Esophagus mucosa (tissue), 1 donor: ENCODE measurements around the gene SLC12A5. TPM values are rescaled to one million over a fixed set of nuclear protein-coding genes. Genes with fewer than 3 reads are reported as not detected.

Experiments used
- ATAC-seq: fragments of 200-7000 bp; cut with Tn5 transposase; one replicate; pipeline ENCODE4 v1.9.1; 2020
- total RNA-seq: library from RNA; stranded (reverse); gene quantifications from one replicate; pipeline ENCODE4 v1.2.4, GENCODE V29; 2023
- donor health status: DM: yes; HTN: yes; CAD: no.

The SLC12A5 gene
- total RNA-seq, 1 donor from 2014 or later, result not detected

DNA sequence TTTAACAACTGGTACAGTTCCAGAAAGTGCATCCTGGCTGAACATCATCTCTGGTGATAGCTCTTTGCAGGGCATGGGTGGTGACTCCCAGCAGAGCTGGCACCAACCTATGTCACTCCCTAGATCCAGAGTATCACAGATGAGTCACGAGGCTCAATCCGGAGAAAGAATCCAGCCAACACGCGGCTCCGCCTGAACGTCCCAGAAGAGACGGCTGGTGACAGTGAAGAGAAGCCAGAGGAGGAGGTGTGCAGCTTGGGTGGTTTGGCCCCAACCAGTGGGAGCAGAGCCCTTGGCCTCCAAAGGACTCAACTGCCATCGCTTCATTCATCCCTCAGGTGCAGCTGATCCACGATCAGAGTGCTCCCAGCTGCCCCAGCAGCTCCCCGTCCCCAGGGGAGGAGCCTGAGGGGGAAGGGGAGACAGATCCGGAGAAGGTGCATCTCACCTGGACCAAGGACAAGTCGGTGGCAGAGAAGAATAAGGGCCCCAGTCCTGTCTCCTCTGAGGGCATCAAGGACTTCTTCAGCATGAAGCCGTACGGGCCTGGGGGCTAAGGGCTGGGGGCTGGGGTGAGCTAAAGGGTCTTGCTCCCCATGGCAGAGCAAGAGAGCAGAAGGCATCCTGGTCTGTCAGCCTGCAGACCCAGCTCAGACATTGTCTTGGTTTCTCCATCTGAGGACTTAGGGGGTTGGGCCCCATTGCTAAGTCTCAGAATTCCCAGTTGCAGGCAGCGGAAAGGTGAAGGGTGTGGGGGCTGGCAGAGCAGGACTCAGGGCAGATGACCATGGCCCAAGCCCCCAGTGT lies 27.2 kb downstream of the SLC12A5 start:
- ATAC-seq, result no peak

DNA sequence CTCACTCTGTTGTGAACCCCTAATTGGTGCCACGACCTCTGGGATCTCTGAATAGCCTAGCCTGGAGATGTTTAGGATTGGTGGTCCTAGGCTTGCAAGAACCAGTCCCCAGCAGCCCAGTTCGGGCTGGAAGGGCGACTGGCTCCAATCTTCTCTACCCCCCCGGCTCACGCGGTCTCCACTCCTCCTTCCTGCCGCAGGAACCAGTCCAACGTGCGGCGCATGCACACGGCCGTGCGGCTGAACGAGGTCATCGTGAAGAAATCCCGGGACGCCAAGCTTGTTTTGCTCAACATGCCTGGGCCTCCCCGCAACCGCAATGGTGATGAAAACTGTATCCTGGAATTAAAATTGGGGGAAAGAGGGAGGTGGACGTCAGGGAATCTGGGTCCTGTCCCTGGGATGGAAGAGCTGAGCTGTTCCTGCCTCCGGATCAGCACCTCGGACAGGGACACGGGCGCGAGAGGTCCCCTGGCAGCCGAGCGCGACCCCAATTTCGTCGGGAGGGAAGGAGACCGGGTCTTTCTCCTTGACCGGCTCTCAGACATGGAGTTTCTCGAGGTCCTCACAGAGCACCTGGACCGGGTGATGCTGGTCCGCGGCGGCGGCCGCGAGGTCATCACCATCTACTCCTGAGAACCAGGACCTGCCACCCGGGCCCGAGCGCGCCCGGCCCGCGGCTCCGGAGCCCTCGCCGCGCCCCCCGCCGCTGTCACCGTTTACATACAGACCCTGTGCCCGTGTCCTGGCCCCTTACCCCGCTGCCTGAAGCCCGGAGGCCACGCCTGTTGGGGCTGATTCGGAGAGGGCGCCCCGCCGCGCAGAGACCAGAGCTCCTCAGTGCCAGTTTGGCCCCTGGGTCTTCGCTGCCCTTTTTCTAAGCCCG lies 28.2 kb downstream of the SLC12A5 start:
- no peak for ATAC-seq

GRCh38 chr20:46057856-46058598 lies 29.0 kb downstream of the SLC12A5 start:
- peak; percentile 34 for ATAC-seq

DNA sequence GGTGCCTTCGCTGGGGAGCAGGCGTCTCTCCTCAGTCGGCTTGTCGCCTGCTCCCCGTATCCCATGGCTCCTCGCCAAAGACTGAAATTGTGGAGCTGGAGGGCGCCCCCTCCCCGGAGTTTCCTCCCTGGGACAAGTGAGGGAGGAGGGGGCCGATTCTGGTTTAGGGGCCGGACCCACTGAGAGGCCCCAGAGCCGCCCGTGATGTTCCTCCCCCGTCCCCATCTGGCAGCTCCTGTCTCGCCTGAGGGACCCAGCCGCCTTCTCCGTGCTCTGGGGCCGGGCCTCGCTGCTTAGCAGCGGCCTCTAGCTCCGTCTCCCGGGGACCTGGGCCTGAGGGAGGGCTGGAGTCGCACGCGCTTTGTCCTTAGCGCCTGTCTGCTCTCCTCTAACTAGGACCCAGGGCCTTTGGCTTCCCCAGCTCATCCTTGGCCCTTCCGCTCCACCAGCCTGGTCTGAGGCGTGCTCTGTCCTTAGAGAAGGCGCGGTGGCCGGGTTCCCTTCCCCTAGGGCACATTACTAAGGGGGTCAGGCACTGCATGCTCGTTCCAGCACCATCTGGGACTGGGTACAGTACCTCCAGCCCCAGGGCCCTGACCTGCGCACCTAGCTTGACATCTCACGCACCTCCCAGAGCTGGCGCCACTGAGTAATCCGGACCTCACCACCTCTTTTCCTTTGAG lies 29.7 kb downstream of the SLC12A5 start:
- peak; percentile 12 for ATAC-seq

GRCh38 chr20:46060301-46060881 lies 31.4 kb downstream of the SLC12A5 start:
- ATAC-seq, result no peak

GRCh38 chr20:46060975-46061374 lies 32.0 kb downstream of the SLC12A5 start:
- ATAC-seq, result no peak

DNA sequence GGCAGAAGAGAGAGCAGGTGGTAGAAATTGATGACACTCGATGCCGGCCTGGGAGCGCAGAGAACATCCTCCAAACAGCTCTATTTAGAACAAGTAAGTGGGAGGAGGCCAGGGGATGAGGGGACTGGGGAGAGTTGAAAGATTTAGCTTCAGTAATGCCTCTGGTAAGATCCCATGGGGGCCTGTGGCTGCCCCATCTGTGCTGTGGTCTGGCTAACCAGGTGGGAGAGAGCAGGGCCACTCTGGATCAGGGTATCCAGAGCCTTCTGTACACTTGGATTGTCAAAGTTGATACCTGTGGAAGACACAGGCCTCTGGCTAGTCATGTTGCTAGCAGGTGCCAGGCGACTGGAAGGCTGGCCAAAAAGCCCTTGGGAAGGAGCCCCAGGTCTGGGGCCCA lies 33.1 kb downstream of the SLC12A5 start:
- no peak for ATAC-seq

DNA sequence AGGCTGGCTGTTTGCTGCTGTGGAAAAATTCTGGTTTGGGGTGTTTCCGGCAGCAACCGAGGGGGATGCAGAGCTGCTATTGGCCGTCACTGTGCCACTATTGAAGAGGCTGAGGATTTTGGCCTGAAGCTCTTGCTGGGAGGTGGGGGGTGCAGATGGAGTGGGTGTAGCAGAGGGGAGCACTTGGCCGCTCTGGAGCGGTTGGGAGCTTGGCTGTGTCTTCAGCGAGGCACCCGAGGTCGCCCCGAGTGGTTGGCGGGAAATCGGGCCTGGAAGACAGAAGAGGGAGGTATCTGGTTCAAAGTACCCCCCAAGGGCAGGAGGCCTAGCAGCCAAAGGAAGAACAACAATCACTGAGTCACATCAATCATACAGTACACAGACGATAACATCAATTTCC lies 33.6 kb downstream of the SLC12A5 start:
- ATAC-seq, result no peak

- ATAC-seq, result no peak
Measured at GRCh38 chr20:46063151-46063550, 34.1 kb downstream of the SLC12A5 start.

- no peak for ATAC-seq
Measured at GRCh38 chr20:46063652-46064054, 34.6 kb downstream of the SLC12A5 start.

GRCh38 chr20:46065006-46065405 lies 36.0 kb downstream of the SLC12A5 start:
- no peak for ATAC-seq

- no peak for ATAC-seq
Measured at GRCh38 chr20:46065691-46066090, 36.7 kb downstream of the SLC12A5 start.

GRCh38 chr20:46070215-46070900 lies 41.3 kb downstream of the SLC12A5 start:
- ATAC-seq, result no peak

DNA sequence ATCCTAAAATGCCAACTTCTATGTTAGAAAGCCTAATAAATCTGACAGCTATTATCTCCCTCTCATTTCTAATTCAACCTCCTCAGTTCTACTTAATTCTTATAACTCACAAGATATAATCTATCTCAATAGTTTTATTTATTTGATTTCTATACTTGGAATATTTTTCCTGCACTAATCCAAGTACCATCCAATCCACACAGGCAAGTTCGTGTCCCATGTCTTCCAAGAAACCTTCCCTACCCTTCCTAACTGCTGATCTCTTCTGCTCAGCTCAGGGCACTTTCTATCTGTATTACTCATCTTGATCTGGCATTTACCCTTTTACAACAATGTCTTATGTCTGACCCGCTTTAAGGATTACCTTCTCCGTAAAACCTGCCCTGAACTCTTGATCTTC lies 42.6 kb downstream of the SLC12A5 start:
- peak; percentile 45 for ATAC-seq

DNA sequence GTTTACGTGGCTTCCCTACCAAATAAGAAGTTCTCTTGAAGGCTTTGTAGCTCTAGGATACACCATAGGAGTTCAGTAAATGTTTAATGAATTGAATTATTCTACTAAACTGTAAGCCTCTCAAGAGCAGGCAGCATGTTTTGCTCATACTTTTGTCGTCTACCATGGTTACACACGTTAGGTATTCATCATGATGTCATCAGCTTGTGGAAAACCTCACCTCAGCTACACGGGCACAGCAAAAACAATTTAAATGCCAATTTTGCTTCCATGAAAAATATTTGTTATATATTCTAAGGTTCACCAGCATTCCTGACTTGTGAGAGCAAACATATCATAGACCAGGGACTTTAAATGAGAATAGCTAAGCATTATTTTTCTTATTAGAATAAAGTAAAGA lies 44.0 kb downstream of the SLC12A5 start:
- no peak for ATAC-seq

DNA sequence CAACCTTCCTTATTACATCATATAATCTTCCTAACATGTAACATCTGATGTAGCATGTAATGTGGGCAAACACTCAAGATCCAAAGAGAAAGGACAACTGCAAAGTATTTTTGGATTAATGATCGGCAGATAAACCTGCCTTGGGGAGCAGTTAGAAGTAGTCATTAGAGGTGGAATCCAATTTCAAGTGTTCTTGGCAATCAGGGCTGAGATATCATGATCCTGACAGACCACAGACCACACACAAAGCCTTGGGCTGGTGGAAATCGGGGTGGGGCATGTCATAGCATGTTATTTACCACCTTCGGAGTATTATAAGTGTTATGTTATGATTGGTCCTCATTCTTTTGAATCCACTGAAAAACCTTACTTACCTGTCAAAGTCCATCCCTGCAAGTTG lies 44.4 kb downstream of the SLC12A5 start:
- no peak for ATAC-seq

GRCh38 chr20:46074006-46074405 lies 45.0 kb downstream of the SLC12A5 start:
- no peak for ATAC-seq

DNA sequence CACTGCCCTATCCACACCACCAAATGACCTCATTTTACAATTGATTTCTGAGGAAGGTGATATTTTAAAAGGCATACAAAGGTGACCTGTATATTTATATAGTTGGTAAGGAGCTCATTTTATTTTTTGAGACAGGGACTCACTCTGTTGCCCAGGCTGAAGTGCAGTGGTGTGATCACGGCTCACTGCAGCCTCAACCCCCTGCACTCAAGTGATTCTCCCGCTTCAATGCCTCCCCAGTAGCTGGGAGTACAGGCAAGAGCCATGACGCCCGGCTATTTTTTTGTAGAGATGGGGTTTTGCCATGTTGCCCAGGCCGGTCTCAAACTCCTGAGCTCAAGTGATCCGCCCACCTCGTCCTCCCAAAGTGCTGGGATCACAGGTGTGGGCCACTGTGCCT lies 47.8 kb downstream of the SLC12A5 start:
- no peak for ATAC-seq

DNA sequence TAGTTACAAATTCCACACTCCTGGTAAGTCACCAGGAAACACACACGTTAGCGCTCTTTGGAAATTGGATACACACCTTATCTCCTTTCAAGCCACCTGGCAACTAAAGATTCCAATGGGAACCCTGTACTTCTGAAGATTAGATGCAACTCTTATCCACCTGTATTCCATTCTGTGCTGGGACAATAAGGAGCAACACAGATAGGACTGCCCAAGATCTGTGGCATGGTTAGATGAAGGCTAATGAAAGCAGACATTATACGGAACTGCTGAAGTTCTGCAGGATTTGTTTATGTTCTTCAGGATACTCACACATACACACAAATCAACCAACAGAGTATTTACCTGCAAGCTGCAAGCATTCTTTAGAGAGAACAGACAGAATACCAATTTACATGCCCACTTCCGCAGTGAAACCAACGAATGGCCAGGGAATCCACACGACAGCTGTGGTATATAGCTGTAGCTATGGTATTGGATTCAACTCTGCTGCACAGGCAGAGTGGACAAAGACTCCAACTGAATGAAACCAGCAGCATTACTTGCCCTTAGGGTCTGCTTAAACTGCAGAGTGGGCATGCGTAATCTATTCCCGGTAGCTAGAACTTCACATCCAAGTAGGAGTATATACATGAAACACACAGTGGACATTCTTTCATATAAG lies 48.8 kb downstream of the SLC12A5 start:
- no peak for ATAC-seq

- ATAC-seq, result no peak
Measured at GRCh38 chr20:46078954-46079353, 49.9 kb downstream of the SLC12A5 start.

GRCh38 chr20:46081074-46081473 lies 52.1 kb downstream of the SLC12A5 start:
- ATAC-seq, result no peak
